GM21360 (cell line): ENCODE measurements around the gene PPFIA2.
"Not testable (repeated sequence)": the region's sequence is repeated elsewhere in the genome, so short reads cannot be mapped to it uniquely, and the experiment has no call there.

ENCODE experiments used
- ATAC-seq: cut with Tn5 transposase; IDR thresholded peaks from one replicate; pipeline ENCODE4 v1.9.1; 2021; ENCODE audit warnings: mild to moderate bottlenecking, moderate library complexity; ENCODE audit not compliant: unreplicated experiment

Gene PPFIA2

GRCh38 chr12:81222846-81223592 is 536.1 kb downstream of the PPFIA2 start:
- ATAC-seq: no peak

DNA sequence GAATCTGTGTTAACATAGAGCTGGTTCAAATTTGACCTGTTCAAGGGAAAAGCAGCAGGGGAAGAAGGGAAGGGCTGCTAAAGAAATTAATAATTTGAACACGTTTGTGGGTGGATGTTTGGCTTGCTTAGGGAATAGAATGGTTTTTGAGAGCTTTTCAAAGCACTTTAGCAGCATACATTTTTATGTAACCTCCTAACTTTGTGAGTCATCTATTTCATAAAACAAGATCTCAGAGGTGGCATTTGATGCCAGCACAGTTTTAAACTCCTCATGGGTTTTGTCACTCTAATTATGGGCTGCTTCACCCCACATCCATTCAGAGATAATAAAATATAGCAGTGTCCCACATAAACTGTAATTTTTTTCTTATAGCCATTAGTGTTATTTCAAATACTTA is 537.5 kb downstream of the PPFIA2 start:
- no peak for ATAC-seq

GRCh38 chr12:81216739-81217138 is 542.4 kb downstream of the PPFIA2 start:
- no peak for ATAC-seq

DNA sequence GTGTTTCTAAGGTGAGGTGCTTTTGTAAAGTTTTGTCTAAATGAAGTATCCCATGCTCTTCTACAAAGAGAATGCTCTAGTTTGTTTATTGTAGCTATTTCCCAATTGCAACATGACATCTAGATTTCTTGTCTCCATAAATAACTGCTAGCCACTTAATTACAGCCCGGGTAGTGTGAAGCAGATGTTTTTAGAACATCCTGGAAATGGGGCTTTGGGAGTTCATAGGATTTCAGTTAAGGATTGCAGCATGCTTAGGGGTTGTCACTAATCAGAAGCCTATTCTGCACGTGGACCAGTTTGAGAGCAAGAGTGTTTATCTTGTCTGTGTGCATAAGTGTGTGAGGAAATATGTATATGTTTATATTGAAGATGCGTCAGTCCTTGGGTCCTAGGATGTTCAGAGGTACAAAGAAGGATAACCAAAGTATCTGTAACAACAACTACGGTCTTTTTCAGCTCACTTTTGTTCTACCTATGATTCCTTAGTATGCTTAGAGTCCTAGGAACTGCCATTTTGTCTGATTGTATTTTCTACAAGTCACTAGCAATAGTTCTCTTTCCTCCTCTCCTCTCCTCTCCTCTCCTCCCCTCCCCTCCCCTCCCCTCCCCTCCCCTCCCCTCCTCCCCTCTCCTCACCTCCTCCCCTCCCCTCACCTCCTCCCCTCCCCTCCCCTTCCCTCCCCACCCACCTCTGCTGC is 546.0 kb downstream of the PPFIA2 start:
- no peak for ATAC-seq

- no peak for ATAC-seq
These were observed 547.8 kb downstream of the PPFIA2 start for GRCh38 chr12:81211306-81211705.

GRCh38 chr12:81209772-81210225 is 549.4 kb downstream of the PPFIA2 start:
- ATAC-seq: not testable (repeated sequence)

GRCh38 chr12:81209012-81209411 is 550.1 kb downstream of the PPFIA2 start:
- ATAC-seq: no peak

GRCh38 chr12:81208187-81208911 is 550.8 kb downstream of the PPFIA2 start:
- ATAC-seq: no peak
